LNCAP (cell line): Measurements from ENCODE around the gene GPR42.

Experiments
- CTCF ChIP-seq: fragments of 450-650 bp; IDR thresholded peaks from 2 replicates; pipeline ENCODE4 v1.5.1; 2017; ENCODE audit warnings: mild to moderate bottlenecking

GPR42 gene

GRCh38 chr19:35363711-35364425 lies 7.0 kb upstream of the GPR42 start:
- TF ChIP-seq CTCF: no peak

GRCh38 chr19:35365303-35365702 lies 5.6 kb upstream of the GPR42 start:
- no peak for TF ChIP-seq CTCF

- no peak for TF ChIP-seq CTCF
Measured at GRCh38 chr19:35368378-35368777, 2.5 kb upstream of the GPR42 start.

- TF ChIP-seq CTCF: no peak
Measured at GRCh38 chr19:35369522-35369921, 1.3 kb upstream of the GPR42 start.

- no peak for TF ChIP-seq CTCF
Measured at GRCh38 chr19:35373492-35373891, 2.6 kb downstream of the GPR42 start.

GRCh38 chr19:35375505-35376307 lies 4.8 kb downstream of the GPR42 start:
- no peak for TF ChIP-seq CTCF

GRCh38 chr19:35377656-35378055 lies 6.8 kb downstream of the GPR42 start:
- no peak for TF ChIP-seq CTCF
